A549 treated with AZD2906 at 1 μM for 4 hours (cell line): ENCODE measurements around the gene ZC3H8. TPM values are rescaled to one million over a fixed set of nuclear protein-coding genes. Genes with fewer than 3 reads are reported as not detected.

Source experiments
- total RNA-seq: library from RNA; stranded (reverse); fragments of 200-300 nt; extraction: Qiagen RNA extraction; gene quantifications from 5 replicates; pipeline ENCODE4 v1.2.3, GENCODE V29; 2022

Gene ZC3H8
- total RNA-seq: 10.9 to 13.4 TPM (median 11.5 TPM) in 5 replicates

GRCh38 chr2:112254466-112255240, at the start of gene ZC3H8:
ZC3H8 (minus strand) TSS chr2:112255042; CDS start chr2:112254981, 61 bp downstream.

GRCh38 chr2:112275311-112275886, 20.6 kb upstream of the ZC3H8 start, which contains the start of gene ZC3H6:
ZC3H6 (plus strand) TSS chr2:112275597; CDS start chr2:112275995, 398 bp downstream.

Other genes with a start within 250 kb of the ZC3H8 start
- gene TMEM87B, start 199.8 kb downstream of the ZC3H8 start, total RNA-seq: 13.2 to 19.9 TPM (median 16.4 TPM) in 5 replicates
- gene FBLN7, start 116.7 kb downstream of the ZC3H8 start, total RNA-seq: 0.37 to 0.67 TPM (median 0.53 TPM) in 5 replicates
- gene ZC3H6, start 20.6 kb upstream of the ZC3H8 start, total RNA-seq: 0.17 to 0.45 TPM (median 0.38 TPM) in 5 replicates
- gene RGPD8, start 178.6 kb upstream of the ZC3H8 start, total RNA-seq: 2.2 to 3.8 TPM (median 2.6 TPM) in 5 replicates
- 34.3 to 39.5 TPM (median 35.1 TPM) in 5 replicates for gene TTL, start 227.1 kb upstream of the ZC3H8 start, total RNA-seq